Measurements from ENCODE around the gene GNE.
A peak's percentile ranks its signal among the peaks of the same experiment; 100 is the strongest.
"Not testable (repeated sequence)": the region's sequence is repeated elsewhere in the genome, so short reads cannot be mapped to it uniquely, and the experiment has no call there.

GNE gene

GRCh38 chr9:36263683-36264082, 5.4 kb upstream of the GNE start:
- DNase-seq, result no peak

- DNase-seq, result no peak
Observed at GRCh38 chr9:36258996-36259533, 817 bp upstream of the GNE start.

GRCh38 chr9:36251428-36251827, 6.8 kb downstream of the GNE start:
- no peak for DNase-seq

GRCh38 chr9:36250079-36250478, 8.2 kb downstream of the GNE start:
- no peak for DNase-seq

GRCh38 chr9:36249189-36249588, 9.1 kb downstream of the GNE start:
- no peak for DNase-seq

GRCh38 chr9:36248061-36248460, 10.2 kb downstream of the GNE start:
- not testable (repeated sequence) for DNase-seq

GRCh38 chr9:36247356-36247755, 10.9 kb downstream of the GNE start:
- no peak for DNase-seq

- DNase-seq, result no peak
Observed at GRCh38 chr9:36245906-36246305, 12.3 kb downstream of the GNE start.

- not testable (repeated sequence) for DNase-seq
Observed at GRCh38 chr9:36239675-36240074, 18.6 kb downstream of the GNE start.

- not testable (repeated sequence) for DNase-seq
Observed at GRCh38 chr9:36239205-36239604, 19.0 kb downstream of the GNE start.

- DNase-seq, result no peak
Observed at GRCh38 chr9:36237230-36237629, 21.0 kb downstream of the GNE start.

- DNase-seq, result no peak
Observed at GRCh38 chr9:36222449-36222848, 35.8 kb downstream of the GNE start.

GRCh38 chr9:36221667-36222066, 36.6 kb downstream of the GNE start:
- DNase-seq, result no peak

GRCh38 chr9:36218411-36218901, 39.8 kb downstream of the GNE start:
- DNase-seq, result peak; percentile 15

- no peak for DNase-seq
Observed at GRCh38 chr9:36218011-36218410, 40.2 kb downstream of the GNE start.

- no peak for DNase-seq
Observed at GRCh38 chr9:36217256-36217968, 40.8 kb downstream of the GNE start.

GRCh38 chr9:36214571-36214970, 43.7 kb downstream of the GNE start:
- DNase-seq, result no peak

GRCh38 chr9:36213989-36214388, 44.3 kb downstream of the GNE start:
- no peak for DNase-seq

- no peak for DNase-seq
Observed at GRCh38 chr9:36213387-36213786, 44.9 kb downstream of the GNE start.

GRCh38 chr9:36211510-36211909, 46.7 kb downstream of the GNE start:
- no peak for DNase-seq

GRCh38 chr9:36210722-36211121, 47.5 kb downstream of the GNE start:
- no peak for DNase-seq

GRCh38 chr9:36208521-36209253, 49.6 kb downstream of the GNE start:
- no peak for DNase-seq

GRCh38 chr9:36207546-36208012, 50.7 kb downstream of the GNE start:
- DNase-seq, result no peak

GRCh38 chr9:36207016-36207415, 51.2 kb downstream of the GNE start:
- DNase-seq, result no peak
